HG03060 (cell line): ENCODE results near the gene ENO1.

Source experiments
- ATAC-seq: cut with Tn5 transposase; IDR thresholded peaks from one replicate; pipeline ENCODE4 v1.9.1; 2021; ENCODE audit warnings: low read depth, moderate number of reproducible peaks; ENCODE audit not compliant: unreplicated experiment

Gene ENO1

GRCh38 chr1:8871965-8872399 lies 6.5 kb downstream of the ENO1 start:
- no peak for ATAC-seq

GRCh38 chr1:8871539-8871935 lies 6.9 kb downstream of the ENO1 start:
- no peak for ATAC-seq

- ATAC-seq, result no peak
Observed at GRCh38 chr1:8870616-8871538, 7.6 kb downstream of the ENO1 start.

- ATAC-seq, result no peak
Observed at GRCh38 chr1:8870103-8870502, 8.4 kb downstream of the ENO1 start.

GRCh38 chr1:8867878-8868567 lies 10.5 kb downstream of the ENO1 start:
- ATAC-seq, result no peak

GRCh38 chr1:8866792-8867415 lies 11.6 kb downstream of the ENO1 start:
- no peak for ATAC-seq

GRCh38 chr1:8866173-8866791 lies 12.2 kb downstream of the ENO1 start:
- ATAC-seq, result no peak

GRCh38 chr1:8864713-8865344 lies 13.7 kb downstream of the ENO1 start:
- ATAC-seq, result no peak

GRCh38 chr1:8863794-8864233 lies 14.7 kb downstream of the ENO1 start:
- ATAC-seq, result no peak

- ATAC-seq, result no peak
Observed at GRCh38 chr1:8863138-8863537, 15.3 kb downstream of the ENO1 start.

GRCh38 chr1:8862528-8862927 lies 16.0 kb downstream of the ENO1 start:
- ATAC-seq, result no peak

- ATAC-seq, result no peak
Observed at GRCh38 chr1:8860738-8861516, 17.6 kb downstream of the ENO1 start.

GRCh38 chr1:8858888-8859706 lies 19.4 kb downstream of the ENO1 start:
- ATAC-seq, result no peak

GRCh38 chr1:8858112-8858668 lies 20.3 kb downstream of the ENO1 start:
- ATAC-seq, result no peak

GRCh38 chr1:8856689-8857412 lies 21.6 kb downstream of the ENO1 start:
- no peak for ATAC-seq

- no peak for ATAC-seq
Observed at GRCh38 chr1:8854240-8854639, 24.2 kb downstream of the ENO1 start.

- no peak for ATAC-seq
Observed at GRCh38 chr1:8851060-8851459, 27.4 kb downstream of the ENO1 start.
